ENCODE data around the gene HHIPL1. TPM values are rescaled to one million over a fixed set of nuclear protein-coding genes. Genes with fewer than 3 reads are reported as not detected.

The HHIPL1 gene
- polyA plus RNA-seq, 2 of the 4 experiments (the other 2 are of a cell fraction), result 0.19 to 0.23 TPM

DNA sequence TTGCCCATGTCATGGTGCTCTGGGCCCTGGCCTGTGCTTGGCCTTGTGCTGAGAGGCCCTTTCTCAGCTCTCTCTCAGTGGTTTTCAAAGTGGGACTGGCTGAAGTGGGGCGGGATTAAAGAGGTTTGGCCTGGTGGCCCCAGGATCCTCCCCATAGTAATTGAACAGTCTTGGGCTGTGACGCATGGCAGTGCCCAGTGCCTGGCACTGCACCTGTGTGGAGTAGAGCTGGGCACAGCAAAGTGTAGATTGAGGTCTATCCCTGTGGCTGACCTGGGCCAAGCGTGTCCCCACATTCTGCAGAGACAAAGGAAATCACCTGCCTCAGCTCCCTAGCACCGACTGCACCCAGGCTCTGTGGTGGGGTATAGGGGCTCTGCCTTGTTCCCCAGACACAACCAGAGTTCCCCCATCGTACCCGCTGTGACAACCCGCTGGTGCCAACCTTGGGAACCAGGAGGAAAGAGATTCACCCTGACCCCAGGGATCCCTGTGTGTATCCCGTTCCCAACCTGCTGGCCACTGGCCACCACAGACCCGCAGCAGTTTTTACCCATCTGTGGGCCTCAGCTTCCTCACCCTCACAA, 29.2 kb downstream of the HHIPL1 start:
- 94% methylated on average over 9 of the region's 9 CpGs for WGBS (ENCODE audit: missing lambda C conversion rate)
- DNase-seq (ENCODE audit: low read depth in 1 of 2, low spot score in 1 of 2), result no peak

GRCh38 chr14:99674776-99675381, 29.9 kb downstream of the HHIPL1 start:
- peaks cover 17% of the 10 kb centered on the region; the same call in 2 of the 3 replicates for H3K4me1 ChIP-seq
- no peak overlapping the region for H3K27ac ChIP-seq
- H3K4me2 ChIP-seq, result no peak overlapping the region
- ChIA-PET CTCF (no interaction called here), POLR2A (no interaction called here)
- TF ChIP-seq TFCP2L1 (CRISPR knock-in tag; IDR thresholded peaks at IDR 0.05) (no peak), HDAC2 (IDR thresholded peaks at IDR 0.05) (no peak), FOSB (CRISPR knock-in tag; IDR thresholded peaks at IDR 0.05) (no peak), KDM5A (IDR thresholded peaks at IDR 0.05) (no peak), RCOR1 (IDR thresholded peaks at IDR 0.05; ENCODE audit: low read depth, low read length) (no peak), ZFP36 (IDR thresholded peaks at IDR 0.05; ENCODE audit: borderline replicate concordance, partially characterized antibody) (no peak), CEBPB (IDR thresholded peaks at IDR 0.05) (no peak), NPAS2 (CRISPR knock-in tag; IDR thresholded peaks at IDR 0.05; ENCODE audit: borderline replicate concordance) (no peak), GATA3 (IDR thresholded peaks at IDR 0.05; ENCODE audit: borderline replicate concordance) (no peak), ESRRA (IDR thresholded peaks at IDR 0.05; ENCODE audit: borderline replicate concordance, low read length) (no peak), HOXB5 (CRISPR knock-in tag; IDR thresholded peaks at IDR 0.05) (no peak), BHLHE40 (IDR thresholded peaks at IDR 0.05; ENCODE audit: low read depth, low read length) (no peak), CHD4 (IDR thresholded peaks at IDR 0.05; ENCODE audit: borderline replicate concordance) (no peak), USF2 (IDR thresholded peaks at IDR 0.05) (no peak), EP300 (IDR thresholded peaks at IDR 0.05) (no peak), POLR2AphosphoS2 (conservative IDR thresholded peaks at IDR 0.05; ENCODE audit: low read length) (no peak)
- TF ChIP-seq, protein P1, sequence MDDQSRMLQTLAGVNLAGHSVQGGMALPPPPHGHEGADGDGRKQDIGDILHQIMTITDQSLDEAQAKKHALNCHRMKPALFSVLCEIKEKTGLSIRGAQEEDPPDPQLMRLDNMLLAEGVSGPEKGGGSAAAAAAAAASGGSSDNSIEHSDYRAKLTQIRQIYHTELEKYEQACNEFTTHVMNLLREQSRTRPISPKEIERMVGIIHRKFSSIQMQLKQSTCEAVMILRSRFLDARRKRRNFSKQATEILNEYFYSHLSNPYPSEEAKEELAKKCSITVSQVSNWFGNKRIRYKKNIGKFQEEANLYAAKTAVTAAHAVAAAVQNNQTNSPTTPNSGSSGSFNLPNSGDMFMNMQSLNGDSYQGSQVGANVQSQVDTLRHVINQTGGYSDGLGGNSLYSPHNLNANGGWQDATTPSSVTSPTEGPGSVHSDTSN (IDR thresholded peaks at IDR 0.05), result no peak
- TF ChIP-seq, protein P2, sequence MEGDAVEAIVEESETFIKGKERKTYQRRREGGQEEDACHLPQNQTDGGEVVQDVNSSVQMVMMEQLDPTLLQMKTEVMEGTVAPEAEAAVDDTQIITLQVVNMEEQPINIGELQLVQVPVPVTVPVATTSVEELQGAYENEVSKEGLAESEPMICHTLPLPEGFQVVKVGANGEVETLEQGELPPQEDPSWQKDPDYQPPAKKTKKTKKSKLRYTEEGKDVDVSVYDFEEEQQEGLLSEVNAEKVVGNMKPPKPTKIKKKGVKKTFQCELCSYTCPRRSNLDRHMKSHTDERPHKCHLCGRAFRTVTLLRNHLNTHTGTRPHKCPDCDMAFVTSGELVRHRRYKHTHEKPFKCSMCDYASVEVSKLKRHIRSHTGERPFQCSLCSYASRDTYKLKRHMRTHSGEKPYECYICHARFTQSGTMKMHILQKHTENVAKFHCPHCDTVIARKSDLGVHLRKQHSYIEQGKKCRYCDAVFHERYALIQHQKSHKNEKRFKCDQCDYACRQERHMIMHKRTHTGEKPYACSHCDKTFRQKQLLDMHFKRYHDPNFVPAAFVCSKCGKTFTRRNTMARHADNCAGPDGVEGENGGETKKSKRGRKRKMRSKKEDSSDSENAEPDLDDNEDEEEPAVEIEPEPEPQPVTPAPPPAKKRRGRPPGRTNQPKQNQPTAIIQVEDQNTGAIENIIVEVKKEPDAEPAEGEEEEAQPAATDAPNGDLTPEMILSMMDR (IDR thresholded peaks at IDR 0.05), result no peak
- ATAC-seq, result no peak
- FAIRE-seq, result no peak
- no peak for DNase-seq (ENCODE audit: low read depth in 1 of 2, low spot score in 1 of 2)
- H3K4me3 ChIP-seq, result no peak overlapping the region
- peaks cover 18% of the 10 kb centered on the region; the same call in 2 of the 3 replicates for H3K9me3 ChIP-seq
- WGBS (ENCODE audit: missing lambda C conversion rate), result 95% methylated on average over 42 of the region's 60 CpGs

More for the DNA sequence above, 29.2 kb downstream of the HHIPL1 start:
- Histone ChIP-seq H3K4me1 (peaks cover 17% of the 10 kb centered on the region; the same call in 2 of the 3 replicates), H3K27ac (no peak overlapping the region), H3K4me3 (no peak overlapping the region), H3K9me3 (peaks cover 18% of the 10 kb centered on the region; the same call in 2 of the 3 replicates), H3K4me2 (no peak overlapping the region)
- no peak; a peak in 1 of 6 replicates for ATAC-seq
- ChIA-PET POLR2A (no interaction called here), CTCF (interaction anchor here (1.5 to 2.8 kb wide), 2 partner anchors 8 to 212 kb away, joined by 3 to 10 read pairs; no protein-coding TSS in a partner anchor)
- TF ChIP-seq FOXS1 (CRISPR knock-in tag; IDR thresholded peaks at IDR 0.05) (no peak), HES2 (IDR thresholded peaks at IDR 0.05) (no peak), RNF2 (IDR thresholded peaks at IDR 0.05; ENCODE audit: borderline replicate concordance, low read depth) (no peak), EHMT2 (IDR thresholded peaks at IDR 0.05; ENCODE audit: low read depth) (no peak), EHF (CRISPR knock-in tag; IDR thresholded peaks at IDR 0.05) (no peak), JUN (IDR thresholded peaks at IDR 0.05) (no peak), ZSCAN20 (CRISPR knock-in tag; IDR thresholded peaks at IDR 0.05) (no peak), FOSB (CRISPR knock-in tag; IDR thresholded peaks at IDR 0.05) (no peak), CHD4 (IDR thresholded peaks at IDR 0.05; ENCODE audit: borderline replicate concordance) (no peak), SMC3 (IDR thresholded peaks at IDR 0.05) (no peak), USF2 (IDR thresholded peaks at IDR 0.05) (no peak), NPAS2 (CRISPR knock-in tag; IDR thresholded peaks at IDR 0.05; ENCODE audit: borderline replicate concordance) (no peak), HEYL (CRISPR knock-in tag; IDR thresholded peaks at IDR 0.05) (no peak), RARB (CRISPR knock-in tag; IDR thresholded peaks at IDR 0.05) (no peak), HDAC2 (IDR thresholded peaks at IDR 0.05) (no peak)
- TF ChIP-seq, protein P1 (IDR thresholded peaks at IDR 0.05), result no peak
- TF ChIP-seq, protein P2 (IDR thresholded peaks at IDR 0.05), result no peak
- FAIRE-seq, result no peak
